Fibroblast of skin of abdomen (primary cell): ENCODE data around the gene ZC3H15.
"Not testable (repeated sequence)": the region's sequence is repeated elsewhere in the genome, so short reads cannot be mapped to it uniquely, and the experiment has no call there.

Experiments used
- DNase-seq: peaks from one replicate; pipeline ENCODE4 v3.0.0-alpha.2; 2013

Gene ZC3H15

GRCh38 chr2:186496401-186496800 is 10.3 kb downstream of the ZC3H15 start:
- DNase-seq = no peak

GRCh38 chr2:186497928-186498327 is 11.9 kb downstream of the ZC3H15 start:
- no peak for DNase-seq

GRCh38 chr2:186498834-186499233 is 12.8 kb downstream of the ZC3H15 start:
- no peak for DNase-seq

GRCh38 chr2:186503827-186504606 is 18.0 kb downstream of the ZC3H15 start:
- DNase-seq = peak; percentile 32

- no peak for DNase-seq
These were observed 22.2 kb downstream of the ZC3H15 start for GRCh38 chr2:186508263-186508662.

GRCh38 chr2:186515376-186515775 is 29.3 kb downstream of the ZC3H15 start:
- DNase-seq = no peak

GRCh38 chr2:186516396-186516795 is 30.3 kb downstream of the ZC3H15 start:
- DNase-seq = no peak

GRCh38 chr2:186517090-186517489 is 31.0 kb downstream of the ZC3H15 start:
- DNase-seq = no peak

- no peak for DNase-seq
These were observed 32.2 kb downstream of the ZC3H15 start for GRCh38 chr2:186518291-186518690.

- peak; percentile 69 for DNase-seq
These were observed 32.9 kb downstream of the ZC3H15 start for GRCh38 chr2:186518945-186519344.

GRCh38 chr2:186521570-186522153 is 35.6 kb downstream of the ZC3H15 start:
- not testable (repeated sequence) for DNase-seq

- no peak for DNase-seq
These were observed 36.4 kb downstream of the ZC3H15 start for GRCh38 chr2:186522450-186522849.

GRCh38 chr2:186523791-186524190 is 37.7 kb downstream of the ZC3H15 start:
- DNase-seq = peak; percentile 65

- DNase-seq = no peak
These were observed 40.2 kb downstream of the ZC3H15 start for GRCh38 chr2:186526281-186526680.

- no peak for DNase-seq
These were observed 44.3 kb downstream of the ZC3H15 start for GRCh38 chr2:186530314-186530713.

- DNase-seq = no peak
These were observed 45.3 kb downstream of the ZC3H15 start for GRCh38 chr2:186531257-186531775.

GRCh38 chr2:186532891-186533290 is 46.8 kb downstream of the ZC3H15 start:
- peak; percentile 40 for DNase-seq

GRCh38 chr2:186533717-186534116 is 47.7 kb downstream of the ZC3H15 start:
- DNase-seq = no peak

GRCh38 chr2:186534406-186534805 is 48.3 kb downstream of the ZC3H15 start:
- DNase-seq = no peak

- no peak for DNase-seq
These were observed 49.8 kb downstream of the ZC3H15 start for GRCh38 chr2:186535861-186536260.

- no peak for DNase-seq
These were observed 51.0 kb downstream of the ZC3H15 start for GRCh38 chr2:186537019-186537418.

- DNase-seq = peak; percentile 81
These were observed 54.9 kb downstream of the ZC3H15 start for GRCh38 chr2:186540941-186541340.

GRCh38 chr2:186542002-186542401 is 55.9 kb downstream of the ZC3H15 start:
- no peak for DNase-seq

- DNase-seq = peak; percentile 94
These were observed 57.6 kb downstream of the ZC3H15 start for GRCh38 chr2:186543561-186544131.
